Fibroblast of lung (primary cell): ENCODE measurements around the gene KMT2B.

Experiments used
- EZH2 ChIP-seq: IDR thresholded peaks from 2 replicates; pipeline ENCODE4 v1.5.1; 2012; ENCODE audit warnings: low read length, control low read depth, mild to moderate bottlenecking; ENCODE audit errors: missing control alignments
- TF ChIP-seq, protein P1 (sequence below), 2 donors: IDR thresholded peaks in 1 of 2; conservative IDR thresholded peaks in 1 of 2; 1 replicate in 1 of 2; 2 replicates in 1 of 2; pipeline ENCODE4 v1.5.1; 2011 to 2012; ENCODE audit warnings: low read length in 2 of 2, control low read depth in 1 of 2, inconsistent platforms in 1 of 2, low read depth in 1 of 2, mild to moderate bottlenecking in 1 of 2

DNA sequence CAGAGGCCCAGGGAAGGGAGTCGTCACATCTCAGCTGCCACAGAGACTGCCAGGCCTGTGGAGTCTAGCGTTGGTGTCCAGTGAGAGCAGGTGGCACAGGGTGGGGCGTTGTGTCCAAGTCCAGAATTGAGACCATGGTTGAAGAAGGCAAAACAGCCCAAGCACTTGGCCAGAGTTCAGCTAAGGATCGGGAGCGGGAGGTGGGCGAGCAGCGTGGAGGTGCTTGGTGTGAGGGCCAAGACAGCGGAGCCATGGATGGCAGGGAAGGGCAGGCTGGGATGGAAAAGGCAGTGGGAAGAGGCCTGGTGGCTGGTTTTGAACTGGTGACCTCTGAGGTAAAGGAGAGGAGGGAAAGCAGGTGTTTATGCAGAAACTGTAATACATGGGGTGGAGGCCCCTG lies 16.5 kb downstream of the KMT2B start:
- TF ChIP-seq, protein P1, sequence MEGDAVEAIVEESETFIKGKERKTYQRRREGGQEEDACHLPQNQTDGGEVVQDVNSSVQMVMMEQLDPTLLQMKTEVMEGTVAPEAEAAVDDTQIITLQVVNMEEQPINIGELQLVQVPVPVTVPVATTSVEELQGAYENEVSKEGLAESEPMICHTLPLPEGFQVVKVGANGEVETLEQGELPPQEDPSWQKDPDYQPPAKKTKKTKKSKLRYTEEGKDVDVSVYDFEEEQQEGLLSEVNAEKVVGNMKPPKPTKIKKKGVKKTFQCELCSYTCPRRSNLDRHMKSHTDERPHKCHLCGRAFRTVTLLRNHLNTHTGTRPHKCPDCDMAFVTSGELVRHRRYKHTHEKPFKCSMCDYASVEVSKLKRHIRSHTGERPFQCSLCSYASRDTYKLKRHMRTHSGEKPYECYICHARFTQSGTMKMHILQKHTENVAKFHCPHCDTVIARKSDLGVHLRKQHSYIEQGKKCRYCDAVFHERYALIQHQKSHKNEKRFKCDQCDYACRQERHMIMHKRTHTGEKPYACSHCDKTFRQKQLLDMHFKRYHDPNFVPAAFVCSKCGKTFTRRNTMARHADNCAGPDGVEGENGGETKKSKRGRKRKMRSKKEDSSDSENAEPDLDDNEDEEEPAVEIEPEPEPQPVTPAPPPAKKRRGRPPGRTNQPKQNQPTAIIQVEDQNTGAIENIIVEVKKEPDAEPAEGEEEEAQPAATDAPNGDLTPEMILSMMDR (conservative IDR thresholded peaks at IDR 0.05 in 1 of 2, IDR thresholded peaks at IDR 0.05 in 1 of 2; ENCODE audit: low read depth in 1 of 2, low read length in 2 of 2): no peak
- no peak for TF ChIP-seq EZH2
